SHP77 (cell line): ENCODE measurements around the gene TRIM10.
"Not testable (repeated sequence)": the region's sequence is repeated elsewhere in the genome, so short reads cannot be mapped to it uniquely, and the experiment has no call there.

Experiments used
- DNase-seq, 2 experiments: peaks; one replicate each; lab custom pipeline; 2025; lab: John Stamatoyannopoulos, UW

The TRIM10 gene

GRCh38 chr6:30172681-30173080 is 11.7 kb upstream of the TRIM10 start:
- DNase-seq = no peak

DNA sequence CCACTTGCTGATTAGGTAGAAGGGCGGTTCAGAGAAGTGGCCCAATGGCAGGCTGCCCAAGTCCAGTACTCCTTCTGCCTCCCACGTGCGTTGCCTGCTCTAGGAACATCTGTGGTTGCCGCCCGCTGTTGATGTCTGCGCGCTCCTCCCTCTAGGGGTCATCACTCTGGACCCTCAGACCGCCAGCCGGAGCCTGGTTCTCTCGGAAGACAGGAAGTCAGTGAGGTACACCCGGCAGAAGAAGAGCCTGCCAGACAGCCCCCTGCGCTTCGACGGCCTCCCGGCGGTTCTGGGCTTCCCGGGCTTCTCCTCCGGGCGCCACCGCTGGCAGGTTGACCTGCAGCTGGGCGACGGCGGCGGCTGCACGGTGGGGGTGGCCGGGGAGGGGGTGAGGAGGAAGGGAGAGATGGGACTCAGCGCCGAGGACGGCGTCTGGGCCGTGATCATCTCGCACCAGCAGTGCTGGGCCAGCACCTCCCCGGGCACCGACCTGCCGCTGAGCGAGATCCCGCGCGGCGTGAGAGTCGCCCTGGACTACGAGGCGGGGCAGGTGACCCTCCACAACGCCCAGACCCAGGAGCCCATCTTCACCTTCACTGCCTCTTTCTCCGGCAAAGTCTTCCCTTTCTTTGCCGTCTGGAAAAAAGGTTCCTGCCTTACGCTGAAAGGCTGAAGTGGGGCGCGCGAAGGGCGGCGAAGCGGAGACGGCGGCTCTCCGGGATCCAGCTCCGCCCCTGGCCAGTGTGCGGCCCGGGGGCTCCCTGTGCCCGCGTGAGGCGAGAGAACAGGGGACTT is 10.9 kb upstream of the TRIM10 start:
- no peak for DNase-seq

DNA sequence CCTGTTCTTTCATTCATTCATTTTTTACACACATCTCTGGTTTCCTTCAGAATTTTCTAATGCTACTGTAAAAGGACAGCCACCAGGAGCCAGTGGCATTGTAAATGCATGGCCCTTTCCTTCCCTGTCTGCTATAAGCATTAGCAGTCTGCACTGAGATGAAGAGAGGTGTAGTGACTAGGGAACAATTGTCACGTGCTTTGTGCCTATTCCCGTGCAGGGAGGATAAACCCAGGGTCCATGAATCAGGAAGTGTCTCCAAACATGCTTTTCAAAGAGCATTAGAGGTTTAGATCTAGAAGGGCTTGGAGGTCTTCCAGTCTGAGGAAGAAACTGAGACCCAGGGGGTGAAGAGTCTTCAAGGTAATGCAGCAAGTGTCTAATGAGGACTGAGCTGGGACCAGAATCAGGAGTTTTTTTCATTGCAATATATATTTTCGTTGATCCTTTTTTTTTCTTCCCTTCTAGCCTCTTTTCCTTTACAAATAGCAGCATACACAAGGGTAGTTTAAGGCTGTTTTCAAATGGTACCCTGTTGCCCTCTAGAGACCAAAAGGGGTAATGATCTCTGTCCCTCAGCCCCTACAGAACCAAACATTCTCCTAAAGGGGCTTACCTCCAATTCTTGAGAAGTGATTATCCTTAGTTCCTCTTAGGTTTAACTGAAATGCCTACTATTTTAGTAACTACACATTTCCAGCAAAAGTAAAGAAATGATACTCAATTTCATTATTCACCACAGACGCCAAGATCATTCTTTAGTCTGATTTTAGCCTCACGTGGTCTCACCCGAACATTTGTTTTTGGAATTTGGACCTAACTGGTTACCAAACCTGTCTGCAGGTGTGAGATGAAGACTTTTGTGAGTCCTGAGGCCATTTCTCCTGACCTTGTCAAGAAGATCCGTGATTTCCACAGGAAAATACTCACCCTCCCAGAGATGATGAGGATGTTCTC is 8.9 kb upstream of the TRIM10 start:
- DNase-seq = peak; percentile 5 to 29

DNA sequence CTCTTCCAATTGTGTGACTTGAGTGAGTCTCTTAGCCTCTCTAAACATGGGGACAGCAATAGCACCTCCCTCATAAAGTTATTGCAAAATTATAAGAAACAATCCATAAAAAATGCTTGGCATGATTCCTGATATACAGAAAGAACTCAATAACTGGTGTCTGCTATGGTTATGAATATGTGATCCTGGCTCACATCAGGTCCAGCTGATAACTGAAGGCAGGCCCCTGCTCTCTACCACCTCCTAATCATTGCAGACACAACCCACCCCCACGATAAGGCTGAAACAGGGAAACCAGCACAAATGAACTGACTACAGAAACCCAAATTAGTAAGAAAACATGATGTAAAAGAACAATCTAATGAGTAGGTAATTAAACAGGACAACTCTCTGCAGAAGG is 7.7 kb upstream of the TRIM10 start:
- no peak for DNase-seq

DNA sequence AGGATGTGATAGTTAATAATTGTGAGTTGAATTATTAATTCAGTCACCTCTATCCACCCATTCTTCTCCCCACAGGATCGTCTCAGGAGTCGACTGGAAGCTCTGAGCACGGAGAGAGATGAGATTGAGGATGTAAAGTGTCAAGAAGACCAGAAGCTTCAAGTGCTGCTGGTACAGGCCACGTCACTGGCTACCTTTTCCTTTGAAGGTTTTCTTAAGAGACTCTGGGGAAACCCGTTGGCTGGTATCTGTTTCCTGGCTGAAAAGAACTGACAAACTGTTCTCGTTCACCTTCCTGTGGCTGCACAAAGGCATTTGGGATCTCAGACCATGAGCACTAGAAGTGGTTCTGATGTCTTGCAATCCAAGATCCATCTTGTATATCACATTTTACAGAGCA is 6.1 kb upstream of the TRIM10 start:
- DNase-seq = no peak

- DNase-seq = not testable (repeated sequence)
These were observed 4.2 kb upstream of the TRIM10 start for GRCh38 chr6:30165238-30165637.

GRCh38 chr6:30164714-30165113 is 3.7 kb upstream of the TRIM10 start:
- DNase-seq = no peak

DNA sequence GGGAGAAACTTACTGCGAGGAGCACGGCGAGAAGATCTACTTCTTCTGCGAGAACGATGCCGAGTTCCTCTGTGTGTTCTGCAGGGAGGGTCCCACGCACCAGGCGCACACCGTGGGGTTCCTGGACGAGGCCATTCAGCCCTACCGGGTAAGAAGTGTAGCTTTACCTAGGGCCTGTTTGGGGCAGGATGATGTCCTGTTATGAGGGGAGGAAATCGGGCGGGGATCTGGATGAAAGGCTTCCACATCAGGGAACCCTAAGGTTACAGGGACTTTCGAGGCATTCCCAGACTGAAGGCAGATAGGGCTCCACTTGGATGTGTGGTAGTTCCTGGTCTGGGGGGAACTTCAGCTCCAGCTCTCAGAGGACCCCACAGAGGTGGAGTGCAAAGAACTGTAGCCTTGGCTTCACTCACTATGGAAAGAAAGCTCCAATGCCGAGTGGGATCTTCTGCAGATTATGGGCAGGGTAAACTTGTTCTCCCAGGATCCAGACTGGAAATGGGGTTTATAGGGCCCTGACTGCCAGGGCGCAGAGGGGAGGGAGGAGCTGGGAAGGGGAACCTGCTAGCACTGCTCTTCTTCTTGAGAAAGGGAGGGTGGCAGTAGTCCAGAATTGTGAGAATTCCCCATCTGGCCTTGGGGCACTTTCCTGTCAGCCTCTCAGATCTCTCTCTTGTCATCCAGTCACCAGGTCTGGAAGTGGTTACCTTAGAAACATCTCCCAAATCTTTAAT is 3.1 kb upstream of the TRIM10 start:
- DNase-seq = no peak

DNA sequence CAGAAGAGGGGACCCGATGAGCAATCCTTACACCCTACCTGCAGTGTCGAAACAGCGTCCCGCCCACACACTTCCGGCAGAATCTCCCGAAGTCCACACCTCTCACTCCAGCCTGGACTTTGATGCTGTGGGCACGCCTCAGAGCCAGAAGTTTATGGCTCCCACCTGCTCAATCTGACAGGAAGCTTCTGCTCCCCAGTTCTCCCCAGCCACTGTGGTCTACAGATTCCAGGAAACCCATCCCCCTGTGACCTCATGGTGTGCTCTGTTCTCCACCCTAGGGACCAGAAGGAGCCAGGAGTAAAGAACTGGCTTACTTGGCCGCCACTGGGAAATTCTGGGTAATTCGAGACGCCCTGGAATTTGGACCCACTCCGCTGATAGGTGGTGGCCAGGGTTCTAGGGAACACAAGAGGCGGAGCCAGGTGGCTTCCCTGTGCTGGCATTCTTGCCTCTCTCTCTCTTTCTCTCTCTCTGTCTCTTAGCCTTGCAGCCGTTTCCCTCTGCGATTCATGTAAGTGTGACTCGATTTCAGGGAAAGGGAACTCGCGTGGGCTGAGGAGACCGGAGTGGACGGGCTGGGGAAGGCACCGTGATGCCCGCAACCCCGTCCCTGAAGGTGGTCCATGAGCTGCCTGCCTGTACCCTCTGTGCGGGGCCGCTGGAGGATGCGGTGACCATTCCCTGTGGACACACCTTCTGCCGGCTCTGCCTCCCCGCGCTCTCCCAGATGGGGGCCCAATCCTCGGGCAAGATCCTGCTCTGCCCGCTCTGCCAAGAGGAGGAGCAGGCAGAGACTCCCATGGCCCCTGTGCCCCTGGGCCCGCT is 2.3 kb upstream of the TRIM10 start, which contains the start of gene TRIM15:
Gene TRIM15 (plus strand): TSS at position 457 of the 828 bp plus-strand sequence. CDS start 139 bp downstream, at position 596.
- no peak for DNase-seq

DNA sequence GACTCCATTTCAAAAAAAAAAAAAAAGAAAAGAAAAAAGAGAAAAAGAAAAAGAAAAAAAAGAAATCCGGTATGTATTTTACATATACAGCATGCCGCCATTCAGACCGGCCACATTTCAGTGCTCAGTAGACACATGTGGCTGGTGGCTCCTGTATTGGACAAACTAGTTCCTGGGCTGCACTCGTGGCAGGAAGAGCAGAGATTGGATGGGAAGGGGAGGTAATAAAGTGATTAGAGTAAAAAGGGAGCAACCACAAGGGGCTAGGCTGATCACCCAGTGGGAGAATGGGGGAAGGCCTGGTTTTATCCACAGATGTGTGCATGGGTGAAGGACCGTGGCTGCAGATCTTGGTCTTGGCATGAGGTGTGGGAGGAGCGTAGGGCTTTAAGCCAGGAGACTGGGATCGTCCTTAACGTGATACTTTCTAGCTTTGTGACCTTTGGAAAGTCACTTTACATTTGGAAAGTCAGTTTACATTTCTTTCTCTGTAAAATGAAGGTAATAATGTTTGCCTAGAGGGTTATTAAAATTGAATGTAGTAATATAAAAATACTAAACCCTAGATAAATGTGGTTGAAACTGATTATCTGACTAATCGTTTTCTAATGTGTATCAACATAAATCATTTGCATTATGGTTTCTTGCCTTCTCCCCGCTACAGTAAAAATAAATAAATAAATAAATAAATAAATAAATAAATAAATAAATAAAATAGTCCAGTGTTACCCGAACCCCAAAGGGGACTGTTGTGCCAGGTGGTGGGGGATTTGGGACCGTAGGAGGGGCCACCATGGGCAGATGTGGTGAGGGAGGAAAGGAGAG is 1.5 kb upstream of the TRIM10 start:
- DNase-seq = no peak

GRCh38 chr6:30160008-30160784 is 815 bp downstream of the TRIM10 start:
- DNase-seq = no peak

DNA sequence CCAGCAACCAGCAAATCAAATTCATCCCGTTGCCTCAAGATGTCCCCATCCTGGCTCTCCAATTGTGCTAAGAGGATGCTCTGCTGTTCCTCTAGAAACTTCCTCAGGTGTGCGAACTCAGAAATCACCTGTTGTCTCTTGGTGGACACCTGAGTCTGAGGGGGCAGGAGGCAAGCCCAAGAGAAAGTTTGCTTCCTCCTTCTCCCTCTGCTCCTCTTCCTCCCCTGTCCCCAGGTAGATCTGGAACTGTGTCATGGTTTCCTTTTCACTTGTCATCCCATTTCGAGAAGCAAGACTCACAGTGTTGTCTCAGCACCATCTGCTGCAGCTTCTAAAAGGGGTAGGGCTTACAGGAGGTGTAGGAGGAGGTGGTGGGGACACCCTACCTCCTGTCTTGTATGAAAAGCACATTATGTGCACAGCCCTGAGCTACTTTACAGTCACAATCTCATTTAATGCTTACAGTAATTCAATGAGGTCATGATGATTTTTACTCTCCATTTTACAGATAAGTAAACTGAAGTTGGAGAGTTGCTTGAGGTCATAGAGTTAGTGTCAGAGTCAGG is 2.5 kb downstream of the TRIM10 start:
- no peak for DNase-seq

- no peak for DNase-seq
These were observed 3.0 kb downstream of the TRIM10 start for GRCh38 chr6:30157999-30158398.

DNA sequence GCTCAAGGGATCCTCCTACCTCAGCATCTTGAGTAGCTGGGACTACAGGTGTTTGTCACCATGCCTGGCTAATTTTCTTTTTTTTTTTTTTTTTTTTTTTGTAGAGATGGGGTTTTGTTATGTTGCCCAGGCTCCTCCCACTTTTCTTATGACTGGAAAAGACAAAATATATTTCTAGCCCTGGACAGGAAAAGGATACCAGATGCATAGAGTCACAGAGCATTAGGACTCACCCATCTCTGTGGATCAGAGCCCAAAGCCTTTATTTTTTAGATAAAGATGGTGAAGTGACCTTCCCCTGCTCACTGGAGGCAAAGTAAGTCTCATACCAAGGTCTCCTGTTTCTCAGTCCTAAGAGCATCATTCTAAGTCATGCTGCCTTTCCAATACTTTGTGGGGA is 3.4 kb downstream of the TRIM10 start:
- no peak for DNase-seq

DNA sequence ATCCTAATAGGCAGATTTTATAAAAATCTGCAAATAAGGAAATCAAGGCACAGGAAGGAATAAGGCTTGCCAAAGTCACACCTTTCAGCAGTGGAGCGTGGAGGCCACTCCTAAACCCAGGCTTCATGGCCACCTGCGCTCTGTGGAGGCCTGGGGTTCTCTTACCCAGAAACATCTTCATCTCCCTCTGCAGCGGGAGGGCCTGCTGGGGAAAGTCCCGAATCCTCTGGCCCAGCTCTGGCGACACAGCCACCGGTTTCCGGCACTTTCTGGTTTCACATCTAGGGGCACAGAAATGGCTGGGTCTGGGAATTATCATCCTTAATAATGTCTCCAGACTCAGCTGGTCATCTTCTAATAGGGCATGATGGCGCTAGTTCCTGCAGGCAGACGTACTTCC is 4.2 kb downstream of the TRIM10 start:
- no peak for DNase-seq

DNA sequence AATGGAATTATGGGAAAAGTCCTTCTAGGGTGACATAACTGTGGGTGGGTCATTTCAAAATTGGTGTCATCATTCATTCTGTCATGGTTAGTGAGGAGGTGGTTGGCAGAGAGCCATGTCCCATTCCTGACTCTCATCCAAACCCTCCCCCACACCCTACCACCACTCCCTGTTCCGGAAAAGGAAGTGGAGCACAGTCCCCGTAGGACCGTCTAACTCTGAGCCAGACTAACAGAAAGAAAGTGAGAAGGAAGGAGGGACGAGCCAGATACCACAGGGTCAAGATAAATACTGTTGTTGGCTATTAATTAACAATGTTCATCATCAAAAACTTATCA is 4.8 kb downstream of the TRIM10 start:
- peak in 1 of 2 experiments; percentile 25 for DNase-seq

DNA sequence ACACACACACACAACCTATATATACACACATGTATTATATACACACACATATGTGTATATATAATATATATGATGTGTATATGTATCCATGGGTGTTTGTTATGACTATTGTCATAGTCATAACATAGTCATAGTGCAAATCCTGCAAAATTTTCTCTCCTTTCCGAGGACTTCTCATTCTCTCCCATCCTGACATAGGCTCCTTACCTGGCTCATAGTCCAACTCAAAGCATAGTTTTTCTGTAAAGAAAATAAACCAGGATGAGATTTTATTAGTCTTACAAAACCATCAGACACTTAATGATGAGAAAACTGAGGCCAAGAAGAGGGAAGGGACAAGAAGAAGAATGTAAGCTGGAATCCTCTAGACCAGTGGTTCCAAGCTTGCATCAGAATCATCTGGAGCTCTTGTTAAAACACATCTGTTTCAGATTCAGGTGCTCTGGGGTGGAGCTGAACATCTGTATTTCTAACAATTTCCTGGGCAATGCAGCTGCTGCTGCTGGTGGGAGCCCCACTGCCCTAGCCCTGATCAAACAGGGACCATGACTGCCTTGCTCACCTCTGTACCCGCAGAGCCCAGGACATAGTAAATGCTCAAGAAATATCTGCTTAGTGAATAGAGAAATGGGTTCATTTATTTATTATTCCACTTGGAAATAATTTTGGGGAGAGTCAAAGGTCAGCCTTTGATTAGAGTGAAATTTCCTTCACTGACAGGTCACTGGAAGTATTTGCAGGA is 5.3 kb downstream of the TRIM10 start:
- no peak for DNase-seq

DNA sequence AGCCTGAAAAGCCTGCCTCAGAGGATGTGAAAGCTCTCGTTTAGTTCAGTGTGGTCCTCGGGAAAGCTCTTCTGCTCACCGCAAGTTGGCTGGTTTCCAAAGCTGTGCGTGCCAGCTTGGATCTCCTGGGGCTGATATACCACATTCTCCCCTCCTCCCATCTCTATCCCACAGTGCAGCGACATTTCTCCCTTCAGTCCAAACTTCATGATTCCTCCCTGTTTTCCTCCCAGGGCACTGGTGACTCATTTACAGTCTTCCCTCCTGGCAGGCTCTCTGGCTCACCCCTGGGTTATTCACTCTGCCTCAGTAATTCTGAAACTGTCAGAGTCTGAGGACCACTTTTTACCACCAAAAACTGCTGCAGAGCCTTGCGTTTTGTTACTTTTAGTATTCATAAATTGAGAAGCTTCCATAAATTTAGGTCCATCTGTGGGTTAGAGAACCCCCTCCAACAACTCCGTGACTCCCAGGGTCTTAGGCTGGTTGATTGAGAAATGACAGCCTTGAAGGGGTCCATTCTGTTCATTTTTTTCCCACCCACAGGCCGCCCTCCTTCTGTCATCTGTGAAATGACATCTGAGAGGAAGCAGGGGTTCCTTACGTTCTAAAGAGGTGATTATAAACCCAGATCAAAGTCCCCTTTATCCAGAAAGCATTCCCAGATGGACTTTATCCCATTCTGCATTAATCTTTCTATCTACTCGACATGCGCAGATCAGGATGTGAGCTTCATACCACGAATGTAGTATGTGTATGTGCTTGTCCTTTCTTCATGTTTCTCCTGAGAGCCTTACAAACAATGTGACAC is 6.1 kb downstream of the TRIM10 start:
- DNase-seq = no peak
